Calu3 (cell line): ENCODE measurements around the gene CAMK1D. TPM values are rescaled to one million over a fixed set of nuclear protein-coding genes. Genes with fewer than 3 reads are reported as not detected.

Experiments used
- BruUV-seq: library from RNA; stranded (reverse); fragments of 400-500 nt; replicated peaks from 2 replicates; lab custom pipeline; 2021; lab: Mats Ljungman, UMichigan
- CTCF ChIA-PET: fragments of 300-600 bp; sonication (Branson Sonifier 250); formaldehyde crosslinking; loops from one replicate; lab custom pipeline; 2022; ENCODE audit warnings: antibody characterized with exemption; lab: Charles Lee
- DNase-seq: peaks from one replicate; pipeline ENCODE4 v3.0.0; 2022
- H3K27ac Mint-ChIP-seq: one replicate; pipeline ENCODE4 v1.8.0; 2022; ENCODE audit warnings: mixed read lengths; ENCODE audit not compliant: unreplicated experiment
- H3K27me3 Mint-ChIP-seq: one replicate; pipeline ENCODE4 v1.8.0; 2022; ENCODE audit warnings: mixed read lengths; ENCODE audit not compliant: unreplicated experiment
- H3K36me3 Mint-ChIP-seq: one replicate; pipeline ENCODE4 v1.8.0; 2022; ENCODE audit warnings: mild to moderate bottlenecking, moderate library complexity, mixed read lengths; ENCODE audit not compliant: insufficient read depth, unreplicated experiment
- H3K4me1 Mint-ChIP-seq: one replicate; pipeline ENCODE4 v1.8.0; 2022; ENCODE audit warnings: mild to moderate bottlenecking, low read depth, mixed read lengths; ENCODE audit not compliant: unreplicated experiment
- H3K4me3 Mint-ChIP-seq: one replicate; pipeline ENCODE4 v1.8.0; 2022; ENCODE audit warnings: mild to moderate bottlenecking, low read depth, moderate library complexity, mixed read lengths; ENCODE audit not compliant: unreplicated experiment
- H3K9me3 Mint-ChIP-seq: one replicate; pipeline ENCODE4 v1.8.0; 2022; ENCODE audit warnings: low read depth, mixed read lengths; ENCODE audit not compliant: unreplicated experiment
- CTCF ChIP-seq: fragments of 200-600 bp; IDR thresholded peaks from one replicate; pipeline ENCODE4 v1.8.0; 2022; ENCODE audit warnings: antibody characterized with exemption; ENCODE audit not compliant: unreplicated experiment
- intact Hi-C: fragments of 100-400 bp; cut with micrococcal nuclease; formaldehyde crosslinking; loops from one replicate; pipeline ENCODE4 v1.10.0; 2022; ENCODE audit not compliant: unreplicated experiment
- total RNA-seq: library from RNA; stranded (reverse); gene quantifications from 2 replicates; pipeline ENCODE4 v1.2.3, GENCODE V29; 2022

CAMK1D gene
- total RNA-seq, 1 experiment from 2014 or later: 2.6 TPM

- CTCF ChIA-PET: interaction anchor here (0.6 kb wide), 1 partner anchor 408 kb away, joined by 3 read pairs; no protein-coding TSS in a partner anchor
- H3K4me1 Mint-ChIP-seq: no peaks in the 10 kb centered on the region
- peaks cover 4% of the 10 kb centered on the region for H3K9me3 Mint-ChIP-seq
- DNase-seq: no peak
- H3K27me3 Mint-ChIP-seq: peaks cover 57% of the 10 kb centered on the region
- H3K27ac Mint-ChIP-seq: no peak overlapping the region
- intact Hi-C loops: loop anchor here (10.0 kb wide), 1 partner anchor 69 kb away; the partner anchor contains the start of gene CAMK1D
- no TSS peak for BruUV-seq
- no peaks in the 10 kb centered on the region for H3K36me3 Mint-ChIP-seq
- TF ChIP-seq CTCF: no peak
- no peak overlapping the region for H3K4me3 Mint-ChIP-seq
Measured at GRCh38 chr10:12413369-12413711, 64.0 kb downstream of the CAMK1D start.

- no peak for DNase-seq
- H3K27me3 Mint-ChIP-seq: peaks cover 46% of the 10 kb centered on the region
- H3K4me1 Mint-ChIP-seq: peaks cover 5% of the 10 kb centered on the region
- no TSS peak for BruUV-seq
- no peaks in the 10 kb centered on the region for H3K36me3 Mint-ChIP-seq
- H3K27ac Mint-ChIP-seq: no peak overlapping the region
- CTCF ChIA-PET: interaction anchor here (0.6 kb wide), 1 partner anchor 409 kb away, joined by 3 read pairs; no protein-coding TSS in a partner anchor
- TF ChIP-seq CTCF: no peak
- no peak overlapping the region for H3K4me3 Mint-ChIP-seq
- H3K9me3 Mint-ChIP-seq: peaks cover 4% of the 10 kb centered on the region
- intact Hi-C loops: loop anchor here (10.0 kb wide), 1 partner anchor 70 kb away; the partner anchor contains the start of gene CAMK1D
Measured at GRCh38 chr10:12414278-12414989, 65.1 kb downstream of the CAMK1D start.

- Mint-ChIP-seq H3K4me3 (no peak overlapping the region), H3K27ac (no peak overlapping the region), H3K9me3 (peaks cover 4% of the 10 kb centered on the region), H3K36me3 (no peaks in the 10 kb centered on the region), H3K27me3 (peaks cover 30% of the 10 kb centered on the region), H3K4me1 (peaks cover 21% of the 10 kb centered on the region)
- no peak for TF ChIP-seq CTCF
- BruUV-seq: no TSS peak
- DNase-seq: no peak
- CTCF ChIA-PET: no interaction called here
- intact Hi-C loops: loop anchor here (10.0 kb wide), 1 partner anchor 72 kb away; the partner anchor contains the start of gene CAMK1D
Measured at GRCh38 chr10:12416344-12417050, 67.2 kb downstream of the CAMK1D start.

GRCh38 chr10:12417331-12417730 lies 68.0 kb downstream of the CAMK1D start:
- Mint-ChIP-seq H3K36me3 (no peaks in the 10 kb centered on the region), H3K27ac (peak overlapping the region; percentile 28)
- no peak for TF ChIP-seq CTCF

More at GRCh38 chr10:12417331-12417730, 68.0 kb downstream of the CAMK1D start:
- H3K4me3 Mint-ChIP-seq: no peak overlapping the region
- CTCF ChIA-PET: no interaction called here
- DNase-seq: no peak
- BruUV-seq: no TSS peak
- peaks cover 36% of the 10 kb centered on the region for H3K27me3 Mint-ChIP-seq
- H3K9me3 Mint-ChIP-seq: peaks cover 4% of the 10 kb centered on the region
- intact Hi-C loops: loop anchor here (10.0 kb wide), 1 partner anchor 73 kb away; the partner anchor contains the start of gene CAMK1D
- peaks cover 21% of the 10 kb centered on the region for H3K4me1 Mint-ChIP-seq
